Mesothelial cell of epicardium (in vitro differentiated cells): ENCODE measurements around the gene TMEM163. TPM values are rescaled to one million over a fixed set of nuclear protein-coding genes. Genes with fewer than 3 reads are reported as not detected.

Experiments
- DNase-seq, 2 experiments: peaks; one replicate each; pipeline ENCODE4 v3.0.0; 2021; ENCODE audit warnings: low spot score in 2 of 2; ENCODE audit not compliant: unreplicated experiment in 2 of 2
- H3K27ac Mint-ChIP-seq: 2 replicates; pipeline ENCODE4 v1.8.0; 2021; ENCODE audit warnings: mixed read lengths
- H3K27me3 Mint-ChIP-seq: 2 replicates; pipeline ENCODE4 v1.8.0; 2021; ENCODE audit warnings: low read depth, mixed read lengths
- H3K36me3 Mint-ChIP-seq: 2 replicates; pipeline ENCODE4 v1.8.0; 2021; ENCODE audit warnings: mixed read lengths
- H3K4me1 Mint-ChIP-seq: 2 replicates; pipeline ENCODE4 v1.8.0; 2021; ENCODE audit warnings: mixed read lengths
- H3K4me3 Mint-ChIP-seq: 2 replicates; pipeline ENCODE4 v1.8.0; 2021; ENCODE audit warnings: mild to moderate bottlenecking, moderate library complexity, mixed read lengths
- H3K9me3 Mint-ChIP-seq: 2 replicates; pipeline ENCODE4 v1.8.0; 2021; ENCODE audit warnings: mixed read lengths
- total RNA-seq: library from RNA; stranded (reverse); gene quantifications from 3 replicates; pipeline ENCODE4 v1.2.1, GENCODE V29; 2021
- TF ChIP-seq, protein P1 (sequence below): fragments of 200-600 bp; sonication (generic); IDR thresholded peaks from one replicate; pipeline ENCODE4 v1.5.0; 2021; ENCODE audit warnings: antibody characterized with exemption; ENCODE audit not compliant: unreplicated experiment

The TMEM163 gene
- total RNA-seq, 1 donor from 2014 or later = 0.47 TPM

DNA sequence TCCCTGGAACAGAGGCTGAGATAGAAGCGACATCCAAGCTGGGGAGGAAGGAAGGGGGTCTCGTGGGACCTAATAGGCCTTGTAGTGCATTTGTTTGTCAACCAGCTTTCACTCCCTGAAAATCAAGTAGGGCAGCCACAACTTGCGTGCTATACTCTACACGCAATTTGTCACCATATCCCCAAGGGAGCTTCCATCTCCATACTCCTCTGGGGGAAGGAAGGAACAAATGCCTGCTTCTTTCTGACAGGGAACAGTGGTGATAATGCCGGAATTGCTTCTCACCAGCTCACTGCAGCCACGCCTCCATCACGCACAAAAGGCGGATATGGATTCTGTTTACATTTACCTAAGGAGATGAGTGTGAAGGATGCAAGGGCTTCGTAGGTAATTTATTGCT is 213.4 kb downstream of the TMEM163 start:
- TF ChIP-seq, protein P1, sequence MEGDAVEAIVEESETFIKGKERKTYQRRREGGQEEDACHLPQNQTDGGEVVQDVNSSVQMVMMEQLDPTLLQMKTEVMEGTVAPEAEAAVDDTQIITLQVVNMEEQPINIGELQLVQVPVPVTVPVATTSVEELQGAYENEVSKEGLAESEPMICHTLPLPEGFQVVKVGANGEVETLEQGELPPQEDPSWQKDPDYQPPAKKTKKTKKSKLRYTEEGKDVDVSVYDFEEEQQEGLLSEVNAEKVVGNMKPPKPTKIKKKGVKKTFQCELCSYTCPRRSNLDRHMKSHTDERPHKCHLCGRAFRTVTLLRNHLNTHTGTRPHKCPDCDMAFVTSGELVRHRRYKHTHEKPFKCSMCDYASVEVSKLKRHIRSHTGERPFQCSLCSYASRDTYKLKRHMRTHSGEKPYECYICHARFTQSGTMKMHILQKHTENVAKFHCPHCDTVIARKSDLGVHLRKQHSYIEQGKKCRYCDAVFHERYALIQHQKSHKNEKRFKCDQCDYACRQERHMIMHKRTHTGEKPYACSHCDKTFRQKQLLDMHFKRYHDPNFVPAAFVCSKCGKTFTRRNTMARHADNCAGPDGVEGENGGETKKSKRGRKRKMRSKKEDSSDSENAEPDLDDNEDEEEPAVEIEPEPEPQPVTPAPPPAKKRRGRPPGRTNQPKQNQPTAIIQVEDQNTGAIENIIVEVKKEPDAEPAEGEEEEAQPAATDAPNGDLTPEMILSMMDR = no peak
- H3K27ac Mint-ChIP-seq = no peak overlapping the region
- peaks cover 7% of the 10 kb centered on the region for H3K27me3 Mint-ChIP-seq
- H3K4me3 Mint-ChIP-seq = no peak overlapping the region
- DNase-seq = no peak
- H3K36me3 Mint-ChIP-seq = no peaks in the 10 kb centered on the region
- no peaks in the 10 kb centered on the region for H3K9me3 Mint-ChIP-seq
- no peaks in the 10 kb centered on the region for H3K4me1 Mint-ChIP-seq

DNA sequence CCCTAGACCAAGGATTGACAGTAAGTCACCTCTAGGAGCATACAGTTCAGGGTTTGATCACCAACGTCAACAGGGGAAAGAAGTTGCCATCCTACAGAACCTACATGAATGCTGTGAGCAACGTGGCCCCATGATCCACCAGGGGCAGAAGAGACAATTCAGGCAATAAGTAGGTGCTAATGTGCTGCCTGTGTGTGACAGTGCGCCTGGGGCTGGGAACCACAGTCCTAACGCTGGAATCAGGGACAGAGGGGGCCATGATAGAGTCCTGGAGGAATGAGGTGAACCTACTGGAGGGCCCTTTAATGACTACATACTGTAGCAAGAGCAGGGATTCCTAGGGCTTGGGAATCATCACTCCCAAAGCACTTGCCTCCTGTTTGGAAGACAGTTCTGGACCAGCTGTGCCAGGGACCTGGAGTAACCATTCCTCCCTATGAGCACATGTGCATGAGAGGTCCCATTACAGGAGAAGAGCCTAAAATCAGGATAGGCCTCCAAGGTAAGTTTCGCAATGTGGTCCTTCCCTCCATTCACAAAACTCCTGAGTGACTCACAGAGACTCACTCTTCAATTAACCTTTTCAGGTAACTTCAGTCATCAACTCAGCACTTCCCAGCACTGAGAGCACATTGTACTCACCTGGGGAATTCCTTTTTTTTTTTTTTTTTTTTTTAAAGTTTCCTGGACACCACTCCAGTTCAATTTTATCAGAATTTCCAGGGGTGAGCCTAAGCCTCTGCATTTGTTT is 214.0 kb downstream of the TMEM163 start:
- no peak overlapping the region for H3K27ac Mint-ChIP-seq
- no peaks in the 10 kb centered on the region for H3K36me3 Mint-ChIP-seq

DNA sequence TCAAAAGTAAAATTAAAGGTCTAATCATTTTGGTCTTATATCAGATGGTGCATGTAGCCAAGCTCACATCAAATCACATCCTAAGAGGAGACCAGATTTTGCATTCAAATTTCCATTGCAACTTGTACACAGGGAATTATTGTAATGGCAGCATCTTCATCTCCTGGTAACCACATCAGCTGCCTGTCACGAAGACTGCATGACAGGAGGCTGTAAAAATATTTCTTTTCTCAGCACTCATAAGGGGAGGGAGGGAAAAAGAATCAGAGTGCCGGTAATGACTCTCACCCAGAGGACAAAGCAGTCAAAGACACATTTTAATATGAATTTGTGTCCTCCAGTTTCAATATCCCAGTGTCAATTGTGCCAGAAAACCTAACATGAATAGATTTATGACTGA is 216.7 kb downstream of the TMEM163 start:
- TF ChIP-seq, protein P1 = no peak
- Mint-ChIP-seq H3K9me3 (no peaks in the 10 kb centered on the region), H3K27me3 (peaks cover 7% of the 10 kb centered on the region), H3K4me3 (no peak overlapping the region), H3K27ac (no peak overlapping the region), H3K4me1 (no peaks in the 10 kb centered on the region), H3K36me3 (no peaks in the 10 kb centered on the region)
- DNase-seq = no peak

More for the DNA sequence above, 214.0 kb downstream of the TMEM163 start:
- Mint-ChIP-seq H3K4me1 (no peaks in the 10 kb centered on the region), H3K27me3 (peaks cover 7% of the 10 kb centered on the region), H3K4me3 (no peak overlapping the region), H3K9me3 (no peaks in the 10 kb centered on the region)
- DNase-seq = no peak
- TF ChIP-seq, protein P1 = no peak

DNA sequence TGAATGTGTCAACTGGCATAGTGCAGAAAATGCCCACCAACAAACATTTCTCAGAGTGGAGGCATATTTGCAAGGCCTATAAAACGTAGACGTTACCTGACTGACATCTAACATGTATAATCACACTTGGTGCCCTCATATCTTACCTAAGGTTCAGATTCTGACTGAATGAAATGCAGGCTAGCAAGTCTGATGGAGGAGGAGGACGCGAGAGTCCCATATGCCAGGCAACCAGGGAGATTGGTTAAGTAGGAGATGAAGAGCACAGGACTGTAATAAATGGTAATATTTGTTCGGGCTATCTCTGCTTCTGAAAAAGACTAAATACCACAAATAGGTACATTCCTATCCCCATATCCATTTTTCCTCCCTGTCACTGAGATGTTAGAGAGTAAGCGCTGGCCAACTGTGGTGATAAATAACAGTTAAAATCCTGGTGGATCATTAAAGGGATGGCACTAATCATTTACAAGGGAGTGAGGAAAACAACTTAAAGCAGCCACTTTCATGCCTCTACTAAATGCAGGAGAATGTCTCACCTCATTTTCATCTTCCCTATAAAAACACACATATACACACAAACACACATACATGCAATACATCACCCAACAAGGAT is 217.2 kb downstream of the TMEM163 start:
- H3K27me3 Mint-ChIP-seq = peaks cover 7% of the 10 kb centered on the region
- H3K4me3 Mint-ChIP-seq = no peak overlapping the region
- H3K27ac Mint-ChIP-seq = no peak overlapping the region
- DNase-seq = no peak
- no peaks in the 10 kb centered on the region for H3K4me1 Mint-ChIP-seq
- TF ChIP-seq, protein P1 = no peak
- H3K9me3 Mint-ChIP-seq = no peaks in the 10 kb centered on the region
- no peaks in the 10 kb centered on the region for H3K36me3 Mint-ChIP-seq

DNA sequence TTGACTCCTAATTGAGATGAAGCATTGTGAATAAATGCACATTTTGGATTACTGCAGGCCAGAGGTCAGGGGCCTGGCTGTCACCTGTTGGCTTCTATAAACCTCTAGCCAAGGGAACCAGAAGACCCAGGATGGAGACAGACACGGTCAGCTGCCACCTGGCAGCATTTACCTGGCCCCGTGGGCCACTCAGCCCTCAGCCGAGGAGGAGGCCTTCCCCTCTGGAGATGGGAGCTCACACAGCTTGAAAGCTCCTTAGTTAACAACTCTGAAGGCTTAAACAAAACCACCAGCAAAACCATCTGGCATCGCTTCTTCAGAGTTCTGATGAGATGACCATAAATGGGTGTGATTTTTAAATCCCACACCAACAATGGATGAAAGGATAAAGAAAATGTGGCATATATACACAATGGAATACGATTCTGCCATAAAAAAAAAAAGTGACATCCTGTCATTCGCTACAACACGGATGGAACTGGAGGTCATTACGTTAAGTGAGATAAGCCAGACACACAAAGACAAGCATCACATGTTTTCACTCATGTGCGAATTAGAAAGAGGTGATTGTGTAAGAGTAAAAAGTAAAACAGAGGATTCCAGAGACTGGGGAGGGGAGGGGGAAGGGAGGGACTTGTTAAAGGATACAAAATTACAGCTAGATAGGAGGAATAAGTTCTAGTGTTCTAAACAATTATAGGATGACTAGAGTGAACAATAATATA is 218.4 kb downstream of the TMEM163 start:
- Mint-ChIP-seq H3K36me3 (no peaks in the 10 kb centered on the region), H3K27me3 (peaks cover 7% of the 10 kb centered on the region), H3K27ac (no peak overlapping the region), H3K9me3 (no peaks in the 10 kb centered on the region), H3K4me1 (no peaks in the 10 kb centered on the region), H3K4me3 (no peak overlapping the region)
- TF ChIP-seq, protein P1 = no peak
- DNase-seq = no peak
